ENCODE data around the gene LRRC17. TPM values are rescaled to one million over a fixed set of nuclear protein-coding genes. Genes with fewer than 3 reads are reported as not detected.

Gene LRRC17
- total and polyA plus RNA-seq, 9 of the 15 experiments (the other 6 are each of a cell fraction or from before 2014, with no cell fraction given): 0.03 to 0.18 (median 0.12) TPM; not detected in 5

- TF ChIP-seq HMGXB4 (CRISPR knock-in tag; IDR thresholded peaks at IDR 0.05) (0 out of 2 replicates have a peak, but pooled peaks have one; percentile 63), ATF7 (IDR thresholded peaks at IDR 0.05) (peak; percentile 66), U2AF1 (optimal IDR thresholded peaks at IDR 0.05; ENCODE audit: low read depth, low read length) (peak; percentile 24), FOXA3 (CRISPR knock-in tag; conservative IDR thresholded peaks at IDR 0.05 in 1 of 2, IDR thresholded peaks at IDR 0.05 in 1 of 2) (peak; percentile 94 to 95), BACH1 (tag; IDR thresholded peaks at IDR 0.05) (peak; percentile 88), RBM15 (IDR thresholded peaks at IDR 0.05; ENCODE audit: insufficient read depth, low read length) (no peak), PURB (CRISPR knock-in tag; IDR thresholded peaks at IDR 0.05; ENCODE audit: low read depth) (no peak), GABPA (tag; conservative IDR thresholded peaks at IDR 0.05; ENCODE audit: low read depth) (peak; percentile 31), IFI16 (CRISPR knock-in tag; IDR thresholded peaks at IDR 0.05) (no peak), NFIX (CRISPR knock-in tag; IDR thresholded peaks at IDR 0.05; ENCODE audit: low read depth) (no peak), ADNP (tag; IDR thresholded peaks at IDR 0.05) (no peak), TRIM28 (IDR thresholded peaks at IDR 0.05) (peak; percentile 80; the same call in 1 of the 2 replicates), THAP12 (CRISPR knock-in tag; IDR thresholded peaks at IDR 0.05) (0 out of 2 replicates have a peak, but pooled peaks have one; percentile 10), YBX1 (IDR thresholded peaks at IDR 0.05) (no peak), RCOR1 (IDR thresholded peaks at IDR 0.05; ENCODE audit: borderline replicate concordance in 1 of 2, low read depth in 2 of 2, low read length in 2 of 2) (peak in 1 of 2 experiments; percentile 14; a peak in 1 of 4 replicates), PHF20 (IDR thresholded peaks at IDR 0.05; ENCODE audit: partially characterized antibody) (no peak), MCM2 (IDR thresholded peaks at IDR 0.05; ENCODE audit: low read depth) (no peak), CREM (IDR thresholded peaks at IDR 0.05; ENCODE audit: low read depth) (peak; percentile 45; the same call in 1 of the 2 replicates), TEAD2 (tag; IDR thresholded peaks at IDR 0.05) (no peak), THRB (CRISPR knock-in tag; conservative IDR thresholded peaks at IDR 0.05) (peak; percentile 72; the same call in 1 of the 2 replicates), RAD21 (CRISPR knock-in tag; conservative IDR thresholded peaks at IDR 0.05 in 1 of 2, IDR thresholded peaks at IDR 0.05 in 1 of 2) (0 out of 4 replicates have a peak, but pooled peaks of 1 of the 2 experiments have one; percentile 23), POLR2AphosphoS5 (IDR thresholded peaks at IDR 0.05; ENCODE audit: control insufficient read depth, insufficient read depth, low read depth, low read length) (peak; percentile 78; the same call in 1 of the 2 replicates)
Observed at GRCh38 chr7:102991540-102992214, 78.9 kb downstream of the LRRC17 start (continued).
